HG03558 (cell line): ENCODE data around the gene LENEP.

Experiments used
- ATAC-seq: cut with Tn5 transposase; IDR thresholded peaks from one replicate; pipeline ENCODE4 v1.9.1; 2021; ENCODE audit warnings: moderate number of reproducible peaks; ENCODE audit not compliant: unreplicated experiment; ENCODE audit errors: extremely low read depth

LENEP gene

GRCh38 chr1:154996966-154997701 is 3.7 kb downstream of the LENEP start:
- ATAC-seq: no peak

- ATAC-seq: no peak
Observed at GRCh38 chr1:154998201-154998780, 4.9 kb downstream of the LENEP start.

- no peak for ATAC-seq
Observed at GRCh38 chr1:154998818-154999570, 5.6 kb downstream of the LENEP start.

- ATAC-seq: no peak
Observed at GRCh38 chr1:154999571-155000410, 6.4 kb downstream of the LENEP start.

- ATAC-seq: no peak
Observed at GRCh38 chr1:155000411-155000725, 7.0 kb downstream of the LENEP start.

GRCh38 chr1:155000726-155001424 is 7.5 kb downstream of the LENEP start:
- peak; percentile 26 for ATAC-seq

GRCh38 chr1:155001425-155001674 is 8.0 kb downstream of the LENEP start:
- no peak for ATAC-seq

GRCh38 chr1:155001675-155002463 is 8.5 kb downstream of the LENEP start:
- no peak for ATAC-seq

GRCh38 chr1:155002464-155003226 is 9.3 kb downstream of the LENEP start, which contains the start of gene ZBTB7B:
ZBTB7B (plus strand) TSS chr1:155002802; CDS start chr1:155014661, 11,859 bp downstream.
- ATAC-seq: no peak

- ATAC-seq: no peak
Observed at GRCh38 chr1:155003227-155003765, 9.9 kb downstream of the LENEP start.

GRCh38 chr1:155003766-155004351 is 10.5 kb downstream of the LENEP start:
- no peak for ATAC-seq

GRCh38 chr1:155004352-155005075 is 11.1 kb downstream of the LENEP start:
- no peak for ATAC-seq

GRCh38 chr1:155005076-155006011 is 12.0 kb downstream of the LENEP start:
- no peak for ATAC-seq

GRCh38 chr1:155006601-155007101 is 13.3 kb downstream of the LENEP start:
- ATAC-seq: no peak

GRCh38 chr1:155007251-155007828 is 14.0 kb downstream of the LENEP start:
- no peak for ATAC-seq
